DMS53 treated with DMSO at 0.1 percent for 48 hours (cell line): ENCODE data around the gene RAP1GDS1.
A peak's percentile ranks its signal among the peaks of the same experiment; 100 is the strongest.

Experiments used
- DNase-seq: peaks from one replicate; lab custom pipeline; 2025; ENCODE audit not compliant: unreplicated experiment; lab: John Stamatoyannopoulos, UW

Gene RAP1GDS1, protein sequence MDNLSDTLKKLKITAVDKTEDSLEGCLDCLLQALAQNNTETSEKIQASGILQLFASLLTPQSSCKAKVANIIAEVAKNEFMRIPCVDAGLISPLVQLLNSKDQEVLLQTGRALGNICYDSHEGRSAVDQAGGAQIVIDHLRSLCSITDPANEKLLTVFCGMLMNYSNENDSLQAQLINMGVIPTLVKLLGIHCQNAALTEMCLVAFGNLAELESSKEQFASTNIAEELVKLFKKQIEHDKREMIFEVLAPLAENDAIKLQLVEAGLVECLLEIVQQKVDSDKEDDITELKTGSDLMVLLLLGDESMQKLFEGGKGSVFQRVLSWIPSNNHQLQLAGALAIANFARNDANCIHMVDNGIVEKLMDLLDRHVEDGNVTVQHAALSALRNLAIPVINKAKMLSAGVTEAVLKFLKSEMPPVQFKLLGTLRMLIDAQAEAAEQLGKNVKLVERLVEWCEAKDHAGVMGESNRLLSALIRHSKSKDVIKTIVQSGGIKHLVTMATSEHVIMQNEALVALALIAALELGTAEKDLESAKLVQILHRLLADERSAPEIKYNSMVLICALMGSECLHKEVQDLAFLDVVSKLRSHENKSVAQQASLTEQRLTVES

DNA sequence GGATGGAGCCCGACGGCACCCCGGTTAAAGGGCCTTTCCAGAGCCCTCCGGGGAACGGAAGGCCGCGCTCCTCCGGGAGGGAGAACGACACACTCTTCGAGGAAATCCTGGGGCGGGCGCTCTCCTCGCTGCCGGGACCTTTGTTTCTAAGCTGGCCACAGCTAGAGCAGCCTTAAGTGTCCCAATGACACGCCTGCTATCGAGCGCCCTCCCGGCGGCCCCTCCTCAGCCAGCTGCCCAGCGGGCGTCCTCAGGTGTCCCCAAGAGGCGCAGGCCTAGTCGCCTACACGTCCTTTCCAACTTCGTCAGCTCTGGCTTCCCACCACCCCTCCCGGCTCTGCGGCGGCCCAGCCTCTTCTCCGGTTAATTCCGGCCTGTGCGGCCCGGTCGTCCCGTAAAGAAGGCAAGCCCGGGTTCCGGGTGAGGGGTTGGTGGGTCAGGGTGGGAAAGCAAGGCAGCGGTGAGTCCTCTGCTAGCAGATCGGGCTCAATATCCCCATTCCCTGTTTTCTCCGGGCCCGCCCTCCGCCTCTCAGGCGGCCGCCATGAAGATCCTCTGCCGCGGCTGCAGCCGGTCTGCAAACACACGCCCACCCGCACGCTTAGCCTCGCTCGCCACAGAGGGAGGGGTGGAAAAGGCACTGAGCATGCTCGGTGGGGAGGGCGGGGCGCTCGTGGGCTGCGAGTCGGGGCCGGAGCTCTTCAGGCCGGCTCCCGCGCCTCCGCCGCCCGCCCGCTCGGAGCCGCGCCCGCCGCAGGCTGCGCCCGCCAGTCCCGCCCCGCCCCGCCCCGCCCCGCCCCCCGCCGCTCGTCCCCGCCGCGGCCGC lies at the start of gene RAP1GDS1:
Gene RAP1GDS1, plus strand, starts transcription at position 806 of the 826 bp plus-strand sequence. CDS start 182 bp downstream, outside the sequence.
- DNase-seq = peak; percentile 76

DNA sequence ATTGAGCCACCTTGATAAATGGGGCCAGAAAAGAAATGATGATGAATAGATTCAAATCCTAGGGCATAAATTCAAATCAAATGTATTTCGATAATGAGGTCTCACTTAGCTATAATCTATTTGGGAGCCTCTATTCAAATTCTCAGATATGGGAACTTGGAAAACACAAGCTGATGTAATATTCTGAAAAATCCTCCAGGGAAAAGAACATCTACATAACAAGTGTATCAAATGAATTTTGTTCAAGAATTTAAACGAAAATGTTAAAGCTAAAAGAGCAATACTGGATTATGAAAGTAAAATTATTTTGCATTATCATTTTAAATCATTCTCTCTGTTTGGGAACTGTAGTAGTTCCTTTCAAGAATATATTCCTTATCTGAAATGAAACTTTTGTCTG lies 38.9 kb upstream of the RAP1GDS1 start:
- no peak for DNase-seq

DNA sequence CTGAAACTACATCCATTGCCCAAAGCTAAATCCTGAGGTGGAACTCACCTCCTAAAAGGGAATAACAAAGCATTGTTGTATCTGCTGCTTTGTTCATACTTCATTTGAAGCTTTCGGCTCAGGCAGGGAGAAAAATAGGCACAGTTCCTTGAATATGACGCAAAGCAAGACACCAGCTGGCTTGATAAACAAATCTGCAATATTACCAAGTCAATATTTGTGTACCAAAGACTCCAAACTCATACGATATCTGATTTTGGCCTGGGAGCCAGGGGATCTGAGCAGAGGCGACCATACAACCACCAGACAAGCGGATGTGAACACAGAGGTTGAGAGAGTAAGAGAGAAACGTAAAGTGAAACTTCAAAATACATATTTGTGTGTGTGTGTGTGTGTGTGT lies 34.8 kb upstream of the RAP1GDS1 start:
- no peak for DNase-seq

DNA sequence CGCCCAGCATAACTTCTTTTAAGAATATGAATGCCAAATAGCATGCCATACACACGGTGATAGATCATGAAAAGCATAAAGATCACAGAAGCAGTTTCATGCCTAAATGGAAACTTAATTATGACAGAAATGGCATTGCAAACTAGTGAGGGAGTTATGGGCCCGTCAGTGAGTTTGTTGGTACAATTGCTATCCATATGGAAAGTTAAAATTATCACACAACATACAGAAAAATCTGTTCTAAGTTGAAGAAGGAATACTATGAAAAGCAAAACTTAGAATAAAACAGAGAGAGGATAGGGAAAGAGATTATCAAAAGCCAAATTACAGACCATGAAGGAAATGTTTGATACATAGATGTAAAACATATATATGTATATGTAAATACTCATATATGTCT lies 30.2 kb upstream of the RAP1GDS1 start:
- DNase-seq = no peak

DNA sequence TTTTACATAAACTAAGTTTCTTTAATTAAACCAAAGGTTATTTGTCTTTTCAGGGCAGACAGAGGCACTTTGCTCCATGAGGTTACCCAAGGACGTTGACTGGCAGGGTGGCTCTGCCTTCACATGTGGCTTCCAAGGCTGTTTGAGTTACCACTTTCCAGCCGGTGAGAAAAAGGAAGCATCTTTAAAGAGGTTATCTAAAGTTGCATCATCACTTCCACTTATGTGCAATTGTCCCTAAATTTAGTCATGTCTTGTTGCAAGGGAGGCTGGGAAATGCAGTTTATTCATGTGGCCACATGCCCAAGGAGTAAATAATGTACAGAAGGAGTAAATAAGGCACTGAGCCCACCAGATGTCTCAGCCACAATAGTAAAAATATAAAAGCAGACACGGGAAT lies 29.0 kb upstream of the RAP1GDS1 start:
- DNase-seq = no peak

DNA sequence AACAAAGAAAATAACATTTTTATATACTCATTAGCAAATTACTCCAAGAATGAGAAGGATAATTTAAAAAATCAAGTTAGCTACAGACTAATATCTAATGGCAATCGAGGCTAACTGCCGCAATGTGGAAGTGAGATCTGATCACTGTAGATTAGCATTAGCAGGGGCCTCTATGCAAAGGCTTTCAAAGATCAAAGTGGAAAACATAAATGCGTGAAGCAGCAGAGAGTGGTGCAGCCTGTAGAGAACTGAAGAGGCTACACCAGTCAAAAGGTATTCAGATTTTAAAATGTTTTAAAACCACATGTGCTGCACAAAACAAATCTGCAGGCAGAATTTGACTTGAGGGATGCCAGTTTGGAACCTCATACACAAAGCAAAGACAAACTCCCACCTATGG lies 24.0 kb upstream of the RAP1GDS1 start:
- no peak for DNase-seq

DNA sequence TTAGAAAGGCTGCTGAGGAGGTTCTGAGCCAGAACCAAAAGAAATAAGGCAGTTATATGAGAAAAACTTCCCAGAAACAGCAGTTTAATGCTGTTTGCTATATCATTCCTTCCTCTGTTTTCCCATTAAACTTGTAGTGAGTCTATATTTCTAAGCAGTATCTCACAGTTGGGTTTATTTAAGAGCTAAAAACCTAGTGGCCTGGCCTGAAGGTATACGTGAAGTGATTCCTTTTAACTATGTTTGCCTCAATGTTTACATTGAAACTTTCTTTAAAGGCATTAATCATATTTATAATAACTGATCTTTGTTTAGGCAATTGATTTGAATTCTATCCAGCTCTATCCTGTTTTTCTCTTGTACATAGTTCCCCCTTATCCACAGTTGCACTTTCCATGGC lies 19.1 kb upstream of the RAP1GDS1 start:
- DNase-seq = no peak

DNA sequence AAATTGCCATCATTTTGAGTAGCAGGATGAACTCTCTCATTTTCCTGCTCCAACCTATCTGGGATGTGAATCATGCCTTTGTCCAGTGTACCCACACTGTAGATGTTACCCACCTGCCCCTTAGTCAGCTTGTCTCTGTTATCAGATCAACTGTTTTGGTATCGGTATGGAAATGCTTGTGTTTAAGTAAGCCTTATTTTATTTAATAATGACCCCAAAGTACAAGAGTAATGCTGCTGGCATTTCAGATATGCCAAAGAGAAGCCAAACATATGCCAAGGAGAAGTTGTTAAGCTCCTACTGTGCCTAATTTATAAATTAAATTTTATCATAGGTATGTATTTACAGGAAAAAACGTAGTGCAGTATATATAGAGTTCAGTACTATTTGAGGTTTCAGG lies 18.6 kb upstream of the RAP1GDS1 start:
- no peak for DNase-seq

DNA sequence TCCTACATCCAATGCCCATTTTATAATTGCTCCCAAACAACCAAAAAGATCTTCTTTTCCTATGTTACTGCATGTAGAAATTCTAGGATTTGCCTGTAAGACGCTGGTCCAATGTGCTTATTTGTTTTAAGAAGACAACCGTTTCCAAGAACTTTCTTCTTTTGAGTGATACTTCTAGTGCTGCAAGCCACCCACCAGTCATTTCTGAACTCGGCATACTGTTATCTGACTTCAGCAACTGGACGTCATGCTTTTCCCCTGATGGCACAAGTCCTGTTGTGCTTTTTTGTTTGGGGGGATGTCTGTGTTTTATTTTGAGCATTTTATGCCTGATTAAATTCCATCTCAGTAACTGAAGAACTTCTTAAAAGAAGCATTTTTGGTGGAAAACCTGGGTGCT lies 16.0 kb upstream of the RAP1GDS1 start:
- DNase-seq = no peak

DNA sequence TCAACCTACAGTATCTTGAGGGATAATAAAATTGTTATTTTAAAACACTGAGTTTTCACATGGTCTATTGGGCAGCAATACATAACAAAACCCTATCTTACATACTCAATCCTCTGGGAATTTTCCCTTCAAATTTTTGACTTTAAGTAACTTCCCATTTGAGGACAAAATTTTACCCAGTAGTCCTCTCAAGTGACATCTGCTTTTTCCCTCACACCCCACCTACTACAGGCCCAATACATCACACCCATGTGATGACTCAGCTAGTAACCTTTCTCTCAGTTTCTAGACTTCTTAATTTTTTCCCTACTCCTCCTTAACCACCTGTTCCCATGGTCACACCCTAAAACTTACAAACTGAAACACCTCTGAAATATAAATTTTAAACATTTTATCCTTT lies 12.2 kb upstream of the RAP1GDS1 start:
- DNase-seq = no peak

DNA sequence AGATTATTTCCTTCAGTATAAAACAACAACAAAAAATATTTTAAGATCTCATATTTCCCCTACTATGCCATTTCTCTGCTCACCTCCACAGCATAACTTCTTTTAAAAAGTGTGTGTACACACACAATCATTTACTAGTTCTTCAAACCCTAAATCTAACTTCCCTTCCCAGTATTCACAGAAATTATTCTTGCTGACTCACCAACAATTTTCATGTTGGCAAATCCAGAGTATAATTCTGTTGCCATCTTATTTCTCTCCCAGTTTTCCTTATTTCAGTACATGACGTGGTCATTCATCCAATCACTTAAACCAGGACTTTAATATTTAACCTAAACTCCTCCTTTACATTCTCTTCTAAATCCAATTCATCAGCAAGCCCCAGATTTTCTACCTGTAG lies 11.4 kb upstream of the RAP1GDS1 start:
- no peak for DNase-seq

DNA sequence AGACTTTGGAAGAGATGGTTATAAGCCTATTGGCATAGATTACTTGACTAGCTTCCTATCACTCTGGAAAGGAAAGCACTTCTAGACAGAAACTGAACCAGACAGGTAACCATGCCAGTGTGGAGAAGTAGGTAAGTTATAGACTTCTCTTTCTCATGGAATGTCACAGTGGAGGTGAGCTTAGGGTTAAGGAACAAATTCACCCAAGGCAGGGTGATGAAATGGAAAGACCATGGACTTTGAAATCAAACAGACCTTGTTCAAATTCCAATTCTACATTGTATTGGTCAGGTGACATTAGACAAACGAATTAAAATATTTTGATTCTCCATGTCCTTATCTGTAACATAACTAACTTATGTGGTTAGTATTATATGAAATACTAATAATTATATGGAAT lies 7.7 kb upstream of the RAP1GDS1 start:
- DNase-seq = no peak

DNA sequence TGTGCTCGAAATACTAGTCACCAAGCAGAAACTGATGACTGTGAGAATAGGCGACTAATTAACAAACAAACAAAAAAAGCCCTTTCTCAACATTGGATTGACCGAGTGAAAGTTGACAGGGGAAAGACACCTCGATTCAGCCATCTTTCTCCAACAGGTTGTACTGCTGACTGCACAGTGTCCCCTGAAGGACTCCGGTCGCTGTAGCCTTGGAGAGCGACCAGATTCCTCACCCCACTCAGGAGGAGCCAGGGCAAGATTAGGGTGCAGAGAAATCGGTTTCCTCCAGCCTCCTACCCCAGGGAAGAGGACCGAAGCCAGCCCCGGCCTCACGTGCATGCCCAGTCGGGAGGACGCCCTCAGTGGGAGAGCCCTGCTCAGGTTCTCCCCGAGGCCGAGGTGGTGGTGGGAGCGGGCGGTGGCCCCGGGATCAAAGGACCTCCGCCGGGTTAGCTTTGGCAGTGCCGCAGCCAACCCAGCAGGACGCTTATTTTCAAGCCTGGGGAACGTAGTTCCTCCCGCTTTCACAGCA lies 1.1 kb upstream of the RAP1GDS1 start:
- DNase-seq = peak; percentile 22

DNA sequence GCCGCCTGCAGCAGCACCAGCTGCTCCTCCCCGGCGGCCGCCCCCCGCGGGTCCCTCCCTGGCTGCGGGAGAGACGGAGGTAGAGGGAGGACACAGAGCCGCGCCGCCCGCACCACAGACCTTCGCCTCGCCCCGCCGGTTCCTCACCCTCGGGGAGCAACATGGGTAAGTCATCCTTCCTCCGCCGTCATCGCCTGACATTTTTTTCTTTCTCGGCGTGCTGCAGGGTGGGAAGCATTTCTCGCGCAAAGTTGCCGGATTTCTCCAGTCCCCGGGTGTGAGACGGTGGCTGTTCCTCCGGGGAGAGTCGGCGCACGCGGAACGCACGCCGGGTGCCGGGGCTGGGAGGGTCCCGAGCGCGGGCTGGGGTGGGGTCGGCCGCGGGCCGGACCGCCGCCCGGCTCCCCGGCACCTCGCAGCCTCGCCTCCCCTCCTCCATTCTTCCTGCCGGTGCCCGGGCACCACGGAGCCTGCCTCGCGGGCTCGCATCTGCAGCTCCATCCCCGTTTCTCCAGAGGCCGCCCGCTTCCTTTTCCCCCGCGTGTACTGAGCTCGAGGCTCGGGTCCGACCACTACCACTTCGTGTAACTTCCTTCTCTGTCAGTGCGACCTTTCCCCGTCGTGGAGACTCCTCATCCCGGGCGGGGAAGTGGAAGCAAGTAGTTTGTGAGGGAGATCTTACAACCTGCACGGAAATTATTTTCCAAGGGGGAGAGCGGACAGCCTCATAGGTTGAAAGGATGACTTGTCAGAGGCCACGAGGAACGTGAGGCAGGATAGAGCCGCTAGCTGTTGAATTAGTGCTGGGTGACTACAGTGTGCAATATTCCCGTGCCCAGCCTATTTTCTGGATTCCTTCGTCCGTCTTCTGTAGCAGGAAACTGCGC lies 464 bp downstream of the RAP1GDS1 start:
- DNase-seq = peak; percentile 34

DNA sequence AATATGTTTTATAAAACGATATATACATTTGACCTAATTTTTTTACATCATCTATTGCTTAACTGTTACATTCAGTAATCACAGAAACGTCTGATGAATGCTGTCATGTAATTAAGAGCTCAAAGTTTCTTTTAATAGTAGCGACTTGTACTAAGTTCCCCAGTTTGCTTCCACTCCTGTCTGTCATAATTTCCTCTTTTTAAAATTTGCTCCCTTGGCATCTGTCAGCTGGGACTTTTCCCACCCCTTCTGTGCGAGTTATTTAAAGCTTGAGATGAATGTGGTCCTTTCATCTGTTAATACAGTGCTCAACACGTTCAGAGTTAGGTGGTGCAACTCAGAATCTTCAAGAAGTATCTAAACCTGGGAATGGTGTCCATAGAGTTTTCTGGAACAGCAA lies 1.2 kb downstream of the RAP1GDS1 start:
- no peak for DNase-seq

DNA sequence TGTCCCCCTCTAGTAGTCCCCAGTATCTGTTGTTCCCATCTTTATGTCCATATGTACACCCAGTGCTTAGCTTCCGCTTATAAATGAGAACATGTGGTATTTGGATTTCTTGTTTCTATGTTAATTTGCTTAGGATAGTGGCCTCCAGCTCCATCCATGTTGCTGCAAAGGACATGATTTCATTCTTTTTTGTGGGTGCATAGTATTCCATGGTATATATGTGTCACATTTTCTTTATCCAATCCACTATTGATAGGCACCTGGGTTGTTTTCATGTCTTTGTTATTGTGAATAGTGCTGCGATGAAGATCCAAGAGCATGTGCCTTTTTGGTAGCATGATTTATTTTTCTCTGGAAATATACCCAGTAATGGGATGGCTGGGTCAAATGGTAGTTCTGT lies 6.3 kb downstream of the RAP1GDS1 start:
- no peak for DNase-seq

DNA sequence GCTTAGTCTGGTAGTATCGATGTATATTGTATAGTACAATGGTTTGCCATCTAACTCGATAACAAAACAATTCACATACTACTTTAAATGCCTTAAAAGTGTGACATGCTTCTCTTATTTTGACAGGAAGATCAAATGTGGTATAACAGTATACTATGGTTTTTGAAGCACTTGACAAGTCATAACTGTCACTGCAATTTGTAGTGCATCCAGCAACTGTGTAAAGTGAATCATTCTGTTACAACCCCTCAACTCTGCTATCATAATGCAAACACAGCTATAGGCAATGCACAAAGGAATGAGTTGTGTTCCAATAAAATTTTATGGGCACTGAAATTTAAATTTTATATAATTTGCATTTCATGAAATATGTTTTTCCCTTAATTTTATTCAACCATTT lies 14.0 kb downstream of the RAP1GDS1 start:
- DNase-seq = no peak

DNA sequence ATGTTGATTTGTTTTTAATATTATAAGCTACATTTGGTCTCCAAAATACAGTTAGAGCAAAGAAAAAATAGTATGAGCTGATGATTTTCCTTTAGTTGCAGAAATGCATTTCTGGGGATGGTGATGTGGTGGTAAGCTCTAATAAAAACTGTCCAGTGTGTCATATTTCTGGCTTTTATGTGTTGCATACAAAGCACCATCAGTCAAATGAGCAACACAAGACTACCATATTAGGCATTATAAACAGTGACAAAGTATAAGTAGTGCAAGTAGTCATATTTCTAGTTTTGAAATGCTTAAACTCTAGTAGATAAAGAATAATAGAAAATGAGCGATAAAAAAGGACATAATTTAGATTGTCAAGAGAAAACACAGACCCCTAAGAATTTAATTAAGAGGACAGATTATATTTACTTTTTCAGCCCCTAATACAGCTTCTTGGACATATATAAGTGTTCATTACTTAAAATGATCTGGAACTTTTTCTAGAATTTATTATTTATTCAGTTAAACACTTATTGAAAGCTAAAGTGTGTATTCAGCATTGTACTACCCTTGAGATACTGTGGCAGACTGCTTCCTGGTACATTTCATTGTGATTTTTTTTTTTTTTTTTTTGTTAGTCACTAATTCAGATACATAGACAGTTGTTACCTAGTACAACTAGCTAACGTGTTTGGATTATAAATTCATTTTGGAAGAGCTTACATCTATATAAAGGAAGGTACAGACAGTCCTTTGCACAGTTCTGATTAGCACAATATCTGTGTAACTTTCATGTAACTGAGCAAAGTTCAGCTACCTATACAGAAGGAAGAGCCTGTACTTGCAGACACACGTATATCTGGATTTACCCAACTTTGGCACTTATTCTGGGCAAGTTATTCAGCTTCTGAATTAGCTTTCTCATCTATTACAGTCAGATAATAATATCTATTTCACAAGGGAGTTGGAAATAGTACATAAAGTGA lies 22.3 kb downstream of the RAP1GDS1 start:
- DNase-seq = no peak

DNA sequence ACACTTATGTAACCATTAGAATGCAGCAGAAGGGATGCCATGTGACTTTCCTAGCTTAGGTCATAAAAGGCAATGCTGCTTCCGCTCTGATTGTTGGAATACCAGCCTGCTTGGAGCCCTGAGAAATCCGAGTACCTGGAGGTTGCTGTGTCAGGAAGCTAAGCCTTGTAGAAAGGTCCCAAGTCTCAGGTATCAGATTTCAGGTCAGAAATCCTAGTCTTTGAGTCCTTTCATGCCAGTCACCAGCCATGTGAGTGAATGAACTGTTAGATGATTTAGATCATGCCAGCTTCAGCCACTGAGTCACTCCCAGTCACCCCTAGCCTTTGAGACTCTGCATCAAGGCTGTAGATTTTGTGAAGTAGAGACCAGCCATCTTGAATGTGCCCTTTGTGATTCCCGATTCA lies 23.5 kb downstream of the RAP1GDS1 start:
- peak; percentile 5 for DNase-seq
